SK-N-MC (cell line): ENCODE measurements around the gene FAM53C.

Experiments used
- DNase-seq: peaks from one replicate; pipeline ENCODE4 v3.0.0-alpha.2; 2011; ENCODE audit warnings: low read depth, low spot score
- H3K27ac ChIP-seq: fragments of 200-600 bp; sonication (generic); 2 replicates; pipeline ENCODE4 v1.5.1; 2016; ENCODE audit warnings: mixed run types
- H3K36me3 ChIP-seq: fragments of 200-600 bp; sonication (generic); 2 replicates; pipeline ENCODE4 v1.6.1; 2017; ENCODE audit warnings: antibody characterized with exemption, low read length, mixed read lengths; ENCODE audit not compliant: insufficient read depth
- H3K4me3 ChIP-seq: fragments of 200-600 bp; sonication (generic); 2 replicates; pipeline ENCODE4 v1.5.1; 2016
- H3K9ac ChIP-seq: fragments of 200-600 bp; sonication (generic); 2 replicates; pipeline ENCODE4 v1.8.0; 2017; ENCODE audit warnings: mixed run types, mixed read lengths; ENCODE audit not compliant: insufficient read length
- H3K9me3 ChIP-seq: fragments of 200-600 bp; sonication (generic); 2 replicates; pipeline ENCODE4 v1.6.1; 2017; ENCODE audit warnings: low read depth, mild to moderate bottlenecking, antibody characterized with exemption, low read length, moderate library complexity, mixed read lengths
- EZH2 ChIP-seq: fragments of 200-600 bp; sonication (generic); IDR thresholded peaks from one replicate; pipeline ENCODE4 v1.6.1; 2017; ENCODE audit warnings: antibody characterized with exemption
- FOXP2 ChIP-seq: optimal IDR thresholded peaks from 2 replicates; pipeline ENCODE3; 2011; ENCODE audit warnings: mild to moderate bottlenecking, moderate library complexity; ENCODE audit not compliant: insufficient read depth; ENCODE audit errors: extremely low read length, control extremely low read depth
- POLR2AphosphoS5 ChIP-seq: IDR thresholded peaks from 2 replicates; pipeline ENCODE4 v1.6.1; 2012; ENCODE audit warnings: mild to moderate bottlenecking, low read depth, low read length, borderline replicate concordance

Gene FAM53C

DNA sequence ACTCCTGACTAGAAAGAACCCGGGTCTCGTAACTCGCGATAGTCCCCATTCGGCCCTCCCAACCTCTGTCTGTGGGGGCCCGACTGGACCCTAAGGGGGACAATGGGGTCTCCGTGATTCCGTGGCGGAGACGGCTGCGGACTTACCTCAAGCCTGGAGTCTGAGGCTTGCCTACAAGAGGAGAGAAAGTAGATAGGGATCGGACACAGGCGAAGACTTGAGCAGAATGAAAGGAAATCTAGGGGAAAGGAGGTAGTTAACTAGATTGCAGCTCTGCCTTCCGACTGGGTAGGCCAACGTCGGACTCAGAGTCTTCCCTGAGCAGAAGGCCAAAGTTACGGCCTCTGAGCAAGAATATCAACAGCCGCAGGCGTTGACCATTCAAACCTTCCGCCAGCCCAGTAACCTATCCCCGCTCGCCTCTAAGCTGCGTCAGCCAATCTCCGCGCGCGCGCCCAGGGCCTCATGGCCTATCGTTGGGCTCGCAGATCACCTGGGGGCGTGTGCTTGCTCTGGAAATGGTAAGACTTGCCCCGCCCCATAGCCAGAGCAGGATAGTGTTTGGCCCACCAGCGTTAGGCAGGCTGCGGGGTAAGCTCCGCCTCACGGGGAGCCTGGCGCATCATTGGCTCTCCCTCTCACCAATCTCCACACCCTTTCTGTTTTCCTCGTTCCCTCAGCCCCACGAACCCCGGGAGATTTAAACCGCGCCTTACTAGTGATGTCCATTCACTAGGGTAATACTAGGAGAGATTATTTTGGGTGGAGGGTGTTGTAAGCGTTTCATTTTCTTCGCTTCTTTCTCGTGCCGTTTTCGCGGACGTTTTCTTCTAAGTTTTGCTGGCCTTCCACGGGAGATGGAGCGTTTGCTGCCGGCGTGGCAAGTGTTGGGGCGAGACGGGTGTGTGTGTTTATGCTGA, 6.4 kb upstream of the FAM53C start, which contains the start of gene CDC25C:
CDC25C (minus strand) TSS at position 356 of the 920 bp plus-strand sequence. CDS start 624 bp downstream, outside the sequence.
- H3K9ac ChIP-seq, result peak within 1 kb of the TSS; percentile 94
- DNase-seq, result peak; percentile 93
- no peaks in the 10 kb centered on the region for H3K9me3 ChIP-seq
- TF ChIP-seq FOXP2 (no peak), EZH2 (no peak), POLR2AphosphoS5 (peak; percentile 77)
- H3K27ac ChIP-seq, result peak within 1 kb of the TSS; percentile 39; the same call in 1 of the 2 replicates
- H3K36me3 ChIP-seq, result peaks cover 7% of the 10 kb centered on the region; the same call in 1 of the 2 replicates
- H3K4me3 ChIP-seq, result peak within 1 kb of the TSS; percentile 91

DNA sequence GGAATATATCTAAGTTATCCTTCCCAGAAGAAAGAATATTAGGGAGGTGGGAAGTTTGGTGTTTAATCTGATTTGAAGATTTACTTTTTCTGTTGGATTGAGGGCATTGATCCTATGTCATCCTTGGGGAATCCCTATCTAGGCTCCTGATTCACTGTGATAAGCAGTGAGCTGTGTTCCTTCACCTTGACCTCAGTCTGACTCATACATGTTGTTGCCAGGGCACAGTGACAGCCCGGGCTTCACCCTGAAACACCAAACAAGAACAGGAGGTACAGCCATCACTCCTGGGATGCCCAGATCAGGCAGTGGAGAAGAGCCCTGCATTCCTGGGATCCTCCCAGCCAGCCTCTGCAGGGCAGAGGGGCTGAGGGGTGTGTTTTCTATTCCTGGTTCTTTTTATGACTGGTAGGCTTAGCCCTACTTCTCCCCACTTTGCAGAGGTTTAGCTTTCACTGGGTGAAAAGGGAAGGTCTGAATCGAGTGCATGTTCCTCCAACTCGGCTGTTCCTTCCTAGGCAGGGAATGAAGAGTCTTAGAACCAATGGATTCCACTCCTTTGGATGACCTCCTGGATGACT, 3.1 kb upstream of the FAM53C start:
- TF ChIP-seq EZH2 (no peak), POLR2AphosphoS5 (no peak), FOXP2 (no peak)
- Histone ChIP-seq H3K27ac (no peak overlapping the region), H3K36me3 (no peaks in the 10 kb centered on the region), H3K9me3 (no peaks in the 10 kb centered on the region), H3K4me3 (no peak overlapping the region), H3K9ac (no peak overlapping the region)
- DNase-seq, result no peak

DNA sequence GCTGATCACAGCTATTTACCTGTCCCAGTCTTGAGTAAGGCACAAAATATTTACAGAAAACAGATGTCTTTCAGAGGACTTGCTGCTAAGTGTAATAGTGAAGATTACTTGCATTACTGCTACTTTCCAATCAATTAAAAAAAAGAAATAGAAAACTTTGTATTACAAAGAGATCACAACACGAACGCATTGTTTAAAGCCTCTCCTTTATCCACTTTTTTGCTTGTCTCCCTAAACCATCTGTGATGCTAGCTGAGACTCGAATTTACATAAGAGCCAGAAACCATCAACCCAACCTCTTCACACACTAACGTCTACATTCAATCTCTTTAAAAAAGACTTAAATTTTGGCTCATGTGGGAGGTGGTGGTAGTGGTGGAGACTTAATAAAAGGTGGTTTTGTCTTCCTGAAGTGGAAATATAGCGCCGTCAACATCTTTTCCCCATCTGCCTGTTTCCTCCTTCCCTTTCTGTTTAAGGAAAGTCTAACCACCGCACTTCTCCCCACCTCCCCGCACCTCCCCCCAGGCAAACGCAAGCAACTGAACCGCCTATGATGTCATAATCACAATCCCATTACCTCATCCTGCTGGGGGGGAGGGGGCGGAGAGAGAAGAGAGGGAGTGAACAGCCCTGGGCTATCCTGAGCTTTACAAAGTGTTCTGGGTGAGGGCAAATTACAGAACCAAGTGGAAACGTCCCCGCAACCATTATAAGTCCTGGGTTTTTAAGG, 948 bp upstream of the FAM53C start:
- TF ChIP-seq POLR2AphosphoS5 (peak; percentile 59; the same call in 1 of the 2 replicates), FOXP2 (no peak)
- no peaks in the 10 kb centered on the region for H3K9me3 ChIP-seq
- H3K9ac ChIP-seq, result peak overlapping the region; percentile 98
- DNase-seq, result no peak
- peak overlapping the region; percentile 95 for H3K27ac ChIP-seq
- H3K4me3 ChIP-seq, result peak overlapping the region; percentile 87
- peaks cover 9% of the 10 kb centered on the region; the same call in 1 of the 2 replicates for H3K36me3 ChIP-seq

DNA sequence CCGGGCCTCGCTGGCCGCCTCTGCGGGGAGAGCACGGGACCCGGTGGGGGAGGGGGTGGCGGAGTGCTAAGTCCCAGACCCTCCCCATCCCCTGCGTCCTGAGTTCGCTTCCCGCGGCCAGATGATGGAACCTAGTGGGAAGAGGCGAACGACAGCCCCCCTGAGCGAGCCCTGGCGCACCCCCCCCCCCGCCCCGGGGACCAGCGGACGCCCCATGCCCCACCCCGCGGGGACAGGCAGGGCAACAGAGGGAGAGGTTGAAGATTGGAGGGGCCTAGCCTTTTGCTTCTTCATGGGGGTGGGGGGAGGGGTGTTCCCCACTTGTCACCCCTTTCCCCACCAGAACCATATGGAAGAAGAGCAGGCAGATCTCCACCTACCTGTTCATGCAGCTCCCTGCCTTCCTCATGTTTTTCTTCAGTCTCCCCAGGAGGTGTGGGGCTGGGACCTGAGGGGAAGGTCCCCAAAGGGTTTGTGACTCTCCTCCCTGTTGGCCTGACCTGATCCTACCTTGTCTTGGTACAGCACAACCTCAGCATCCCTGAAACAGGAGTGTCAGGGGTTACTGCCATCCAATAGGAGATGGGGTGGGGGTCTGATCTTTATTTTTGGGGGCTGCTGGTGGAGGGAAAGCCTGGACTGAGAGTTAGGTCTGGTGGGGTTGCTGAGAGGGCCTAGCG, 485 bp downstream of the FAM53C start:
- H3K27ac ChIP-seq, result peak overlapping the region; percentile 95; the same call in 1 of the 2 replicates
- TF ChIP-seq FOXP2 (no peak), EZH2 (no peak), POLR2AphosphoS5 (no peak)
- no peak for DNase-seq
- H3K36me3 ChIP-seq, result peaks cover 15% of the 10 kb centered on the region; the same call in 1 of the 2 replicates
- H3K9ac ChIP-seq, result peak overlapping the region; percentile 98
- H3K4me3 ChIP-seq, result peak overlapping the region; percentile 87
- H3K9me3 ChIP-seq, result no peaks in the 10 kb centered on the region

DNA sequence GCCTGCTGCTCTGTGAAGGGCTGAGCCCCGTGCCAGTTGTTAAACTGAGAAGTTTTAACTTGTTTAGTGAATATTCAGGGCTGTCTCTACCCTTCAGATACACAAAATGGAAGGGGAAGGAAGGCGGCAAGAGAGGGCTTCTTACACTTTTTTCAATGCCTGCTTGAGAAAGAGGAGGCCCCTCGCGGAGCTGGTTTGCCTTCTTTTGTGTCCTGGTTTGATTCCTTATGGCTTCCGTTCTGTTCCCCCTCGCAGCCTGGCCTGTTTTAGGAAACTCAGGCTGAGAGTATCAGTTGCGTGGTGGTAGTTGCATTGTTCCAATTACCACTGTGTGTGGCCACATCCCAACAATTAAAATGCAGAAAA, 1.0 kb downstream of the FAM53C start:
- DNase-seq, result no peak
- Histone ChIP-seq H3K4me3 (peak overlapping the region; percentile 87), H3K36me3 (peaks cover 21% of the 10 kb centered on the region; the same call in 1 of the 2 replicates), H3K27ac (no peak overlapping the region; the same call in 1 of the 2 replicates), H3K9me3 (no peaks in the 10 kb centered on the region), H3K9ac (peak overlapping the region; percentile 98)
- TF ChIP-seq FOXP2, result no peak
- TF ChIP-seq POLR2AphosphoS5, result no peak
- no peak for TF ChIP-seq EZH2

DNA sequence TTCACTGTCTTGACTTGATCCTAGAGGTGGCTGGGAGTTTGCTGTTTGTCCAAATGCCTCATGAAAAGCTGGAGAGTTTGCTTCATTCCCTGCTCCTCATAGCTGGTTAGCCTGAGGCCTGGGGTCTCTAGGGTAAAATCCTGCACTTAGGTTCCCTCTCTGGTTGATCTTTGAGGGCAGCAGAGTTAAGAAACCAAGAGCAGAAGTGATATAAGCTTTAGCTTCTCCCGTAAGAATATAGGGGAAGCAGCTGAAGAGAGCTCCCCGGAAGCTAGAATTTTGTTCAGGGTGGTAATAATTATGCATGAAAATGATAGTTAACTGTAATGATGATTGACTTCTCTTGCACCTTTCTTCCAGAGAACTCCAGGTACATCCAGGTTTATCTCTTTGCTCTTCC, 1.4 kb downstream of the FAM53C start:
- H3K27ac ChIP-seq, result no peak overlapping the region; the same call in 1 of the 2 replicates
- TF ChIP-seq POLR2AphosphoS5 (no peak), EZH2 (no peak), FOXP2 (no peak)
- DNase-seq, result no peak
- no peaks in the 10 kb centered on the region for H3K9me3 ChIP-seq
- peak overlapping the region; percentile 87 for H3K4me3 ChIP-seq
- H3K36me3 ChIP-seq, result peaks cover 24% of the 10 kb centered on the region; the same call in 1 of the 2 replicates
- H3K9ac ChIP-seq, result peak overlapping the region; percentile 98

DNA sequence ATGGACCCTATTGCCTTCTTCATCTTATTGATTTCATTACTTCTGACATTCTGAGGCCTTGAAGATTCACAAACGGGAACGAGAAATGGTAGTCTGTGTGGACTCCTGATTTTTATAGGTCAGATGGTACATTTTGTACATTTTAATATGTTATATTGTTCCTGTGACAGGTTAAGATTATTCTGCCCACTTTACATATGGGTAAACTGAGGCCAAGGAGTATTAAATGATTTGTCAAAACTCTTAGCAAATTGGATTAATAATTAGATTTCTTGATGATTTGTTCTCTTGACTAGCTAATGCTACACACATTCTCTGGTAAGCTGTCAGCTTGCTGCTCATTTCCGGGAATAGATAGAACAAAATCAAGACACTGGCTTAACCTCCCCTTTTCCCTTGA, 1.9 kb downstream of the FAM53C start:
- Histone ChIP-seq H3K4me3 (no peak overlapping the region), H3K36me3 (peaks cover 30% of the 10 kb centered on the region; the same call in 1 of the 2 replicates)
- DNase-seq, result no peak

More for the DNA sequence above, 1.9 kb downstream of the FAM53C start:
- Histone ChIP-seq H3K27ac (no peak overlapping the region), H3K9ac (no peak overlapping the region), H3K9me3 (no peaks in the 10 kb centered on the region)
- TF ChIP-seq POLR2AphosphoS5, result no peak
- TF ChIP-seq EZH2, result no peak
- TF ChIP-seq FOXP2, result no peak
